ENCODE measurements around the gene DCLK2. TPM values are rescaled to one million over a fixed set of nuclear protein-coding genes. Genes with fewer than 3 reads are reported as not detected.

DCLK2 gene
- total RNA-seq, 2 experiments from 2014 or later = not detected

- H2AFZ ChIP-seq (ENCODE audit: low read length) = no peak overlapping the region
- no peaks in the 10 kb centered on the region for H3K9me2 ChIP-seq (ENCODE audit: insufficient read depth, low read length)
- ChIA-PET CTCF (ENCODE audit: unreplicated experiment) (no interaction called here), POLR2A (no interaction called here)
- TF ChIP-seq EZH2phosphoT487 (IDR thresholded peaks at IDR 0.05; ENCODE audit: borderline replicate concordance, low read depth, low read length) (no peak), CTCF (conservative IDR thresholded peaks at IDR 0.05; ENCODE audit: low read length) (no peak)
- no peaks in the 10 kb centered on the region for H3K36me3 ChIP-seq (ENCODE audit: insufficient read depth, low read length)
- no peak overlapping the region for H3K4me2 ChIP-seq (ENCODE audit: low read length)
- H3K4me1 ChIP-seq (ENCODE audit: insufficient read depth, low read length, poor library complexity, severe bottlenecking) = no peaks in the 10 kb centered on the region
- no TSS peak for BruUV-seq (replicated peaks)
- intact Hi-C loops (cut with micrococcal nuclease; ENCODE audit: unreplicated experiment) = no loop called here
- DNase-seq (ENCODE audit: low spot score) = no peak
- H4K20me1 ChIP-seq (ENCODE audit: insufficient read depth, low read length) = no peaks in the 10 kb centered on the region
- no peaks in the 10 kb centered on the region for H3K9me3 ChIP-seq (ENCODE audit: low read length)
- no peak overlapping the region for H3K27ac ChIP-seq (ENCODE audit: low read depth, low read length, poor library complexity, severe bottlenecking)
- H3K4me3 ChIP-seq (ENCODE audit: low read depth, low read length, poor library complexity, severe bottlenecking) = no peak overlapping the region
- no peaks in the 10 kb centered on the region for H3K79me2 ChIP-seq (ENCODE audit: insufficient read depth, low read depth, low read length)
Observed at GRCh38 chr4:150090836-150091235, 12.6 kb downstream of the DCLK2 start.

- H3K9me3 ChIP-seq (ENCODE audit: low read length) = no peaks in the 10 kb centered on the region
- no TSS peak for BruUV-seq (replicated peaks)
- DNase-seq (ENCODE audit: low spot score) = no peak
- no peak for TF ChIP-seq EZH2phosphoT487 (IDR thresholded peaks at IDR 0.05; ENCODE audit: borderline replicate concordance, low read depth, low read length)
- TF ChIP-seq CTCF (conservative IDR thresholded peaks at IDR 0.05; ENCODE audit: low read length) = no peak
- no peaks in the 10 kb centered on the region for H3K4me1 ChIP-seq (ENCODE audit: insufficient read depth, low read length, poor library complexity, severe bottlenecking)
- no peak overlapping the region for H2AFZ ChIP-seq (ENCODE audit: low read length)
- H3K9me2 ChIP-seq (ENCODE audit: insufficient read depth, low read length) = no peaks in the 10 kb centered on the region
- H3K79me2 ChIP-seq (ENCODE audit: insufficient read depth, low read depth, low read length) = no peaks in the 10 kb centered on the region
- intact Hi-C loops (cut with micrococcal nuclease; ENCODE audit: unreplicated experiment) = no loop called here
- no peaks in the 10 kb centered on the region for H4K20me1 ChIP-seq (ENCODE audit: insufficient read depth, low read length)
- POLR2A ChIA-PET = interaction anchor here (0.7 kb wide), 1 partner anchor 98 kb away, joined by 3 read pairs; no protein-coding TSS in a partner anchor
- no peaks in the 10 kb centered on the region for H3K36me3 ChIP-seq (ENCODE audit: insufficient read depth, low read length)
- CTCF ChIA-PET (ENCODE audit: unreplicated experiment) = no interaction called here
- H3K4me3 ChIP-seq (ENCODE audit: low read depth, low read length, poor library complexity, severe bottlenecking) = no peak overlapping the region
- H3K4me2 ChIP-seq (ENCODE audit: low read length) = no peak overlapping the region
- H3K27ac ChIP-seq (ENCODE audit: low read depth, low read length, poor library complexity, severe bottlenecking) = no peak overlapping the region
Observed at GRCh38 chr4:150094676-150095075, 16.4 kb downstream of the DCLK2 start.

- intact Hi-C loops (cut with micrococcal nuclease; ENCODE audit: unreplicated experiment) = no loop called here
- Histone ChIP-seq H3K79me2 (ENCODE audit: insufficient read depth, low read depth, low read length) (no peaks in the 10 kb centered on the region), H2AFZ (ENCODE audit: low read length) (no peak overlapping the region), H3K27ac (ENCODE audit: low read depth, low read length, poor library complexity, severe bottlenecking) (no peak overlapping the region), H3K4me1 (ENCODE audit: insufficient read depth, low read length, poor library complexity, severe bottlenecking) (no peaks in the 10 kb centered on the region), H3K4me3 (ENCODE audit: low read depth, low read length, poor library complexity, severe bottlenecking) (no peak overlapping the region), H3K4me2 (ENCODE audit: low read length) (no peak overlapping the region), H3K36me3 (ENCODE audit: insufficient read depth, low read length) (no peaks in the 10 kb centered on the region), H3K9me3 (ENCODE audit: low read length) (no peaks in the 10 kb centered on the region), H3K9me2 (ENCODE audit: insufficient read depth, low read length) (no peaks in the 10 kb centered on the region), H4K20me1 (ENCODE audit: insufficient read depth, low read length) (no peaks in the 10 kb centered on the region)
- DNase-seq (ENCODE audit: low spot score) = no peak
- TF ChIP-seq CTCF (conservative IDR thresholded peaks at IDR 0.05; ENCODE audit: low read length) (no peak), EZH2phosphoT487 (IDR thresholded peaks at IDR 0.05; ENCODE audit: borderline replicate concordance, low read depth, low read length) (no peak)
- ChIA-PET POLR2A (interaction anchor here (0.7 kb wide), 1 partner anchor 101 kb away, joined by 3 read pairs; no protein-coding TSS in a partner anchor), CTCF (ENCODE audit: unreplicated experiment) (no interaction called here)
- BruUV-seq (replicated peaks) = no TSS peak
Observed at GRCh38 chr4:150096625-150097024, 18.4 kb downstream of the DCLK2 start.

Data from OCI-LY7 (cell line).